ENCODE results near the gene GSG1L.

The GSG1L gene

DNA sequence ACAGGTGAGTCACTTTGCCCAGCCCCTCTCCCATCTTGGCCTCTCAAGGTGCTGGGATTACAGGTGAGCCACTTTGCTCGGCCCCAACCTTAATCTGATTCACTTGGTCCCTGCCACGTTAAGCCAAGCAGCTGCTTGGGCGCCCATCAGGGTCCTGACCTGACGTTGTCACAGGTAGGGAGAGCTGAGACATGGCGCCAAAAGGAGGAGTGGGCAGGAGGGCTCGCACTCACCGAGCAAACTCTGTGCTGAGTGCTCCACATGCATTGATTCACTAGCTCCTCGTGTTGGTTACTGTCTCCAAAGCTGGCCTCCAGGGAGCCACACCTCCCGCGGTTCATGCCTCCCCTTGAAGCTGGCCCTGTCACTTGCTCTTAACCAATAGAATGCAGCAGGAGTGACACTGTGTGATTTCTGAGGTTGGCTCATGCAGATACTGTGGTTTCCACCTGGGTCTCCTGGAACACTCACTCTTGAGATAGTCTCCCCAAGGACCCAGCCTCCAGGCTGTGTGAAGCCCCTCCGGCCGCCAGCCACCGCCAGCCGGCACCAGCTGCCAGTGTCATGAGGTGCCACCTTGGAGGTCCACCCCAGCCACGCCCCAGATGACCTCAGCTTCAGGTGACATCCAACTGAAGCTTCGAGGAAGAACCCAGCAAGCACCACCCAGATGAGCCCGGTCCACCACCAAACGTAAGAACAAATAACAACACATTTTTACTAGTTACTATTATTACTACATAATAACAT is 223.0 kb downstream of the GSG1L start:
- Histone ChIP-seq H3K9me3 (ENCODE audit: control insufficient read depth, low read length) (no peaks in the 10 kb centered on the region), H3K4me3 (ENCODE audit: low read length) (no peak overlapping the region), H3K9ac (ENCODE audit: low read length) (no peak overlapping the region), H3K36me3 (ENCODE audit: control insufficient read depth, insufficient read depth, low read length, severe bottlenecking) (no peaks in the 10 kb centered on the region), H3K27me3 (replicated peaks; ENCODE audit: control insufficient read depth, insufficient read depth, low read length) (peaks cover 49% of the 10 kb centered on the region), H3K4me1 (ENCODE audit: control insufficient read depth, insufficient read depth, low read length) (peaks cover 3% of the 10 kb centered on the region)
- no peak for DNase-seq (ENCODE audit: low read depth)

DNA sequence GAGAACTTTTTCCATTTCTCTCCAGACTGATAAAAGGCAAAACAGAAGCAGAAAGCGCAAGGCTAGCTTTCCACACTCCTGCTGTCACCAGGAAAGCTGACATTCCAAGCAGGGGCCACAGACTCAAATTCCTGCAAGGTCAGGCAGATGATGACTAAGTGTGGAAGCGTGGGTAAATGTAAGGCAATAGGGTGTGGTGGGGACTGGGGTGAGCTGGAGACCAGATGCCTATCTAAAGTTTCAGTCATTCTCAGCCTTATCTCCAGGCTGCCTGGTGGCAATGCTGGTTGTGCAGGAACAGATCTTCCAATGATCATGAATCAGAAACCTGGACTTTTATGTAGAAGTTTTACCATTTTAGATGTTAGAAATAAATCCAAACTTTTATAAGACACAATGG is 224.1 kb downstream of the GSG1L start:
- Histone ChIP-seq H3K36me3 (ENCODE audit: control insufficient read depth, insufficient read depth, low read length, severe bottlenecking) (no peaks in the 10 kb centered on the region), H3K9ac (ENCODE audit: low read length) (no peak overlapping the region), H3K27me3 (replicated peaks; ENCODE audit: control insufficient read depth, insufficient read depth, low read length) (peaks cover 43% of the 10 kb centered on the region), H3K4me3 (ENCODE audit: low read length) (no peak overlapping the region), H3K4me1 (ENCODE audit: control insufficient read depth, insufficient read depth, low read length) (peaks cover 3% of the 10 kb centered on the region), H3K9me3 (ENCODE audit: control insufficient read depth, low read length) (no peaks in the 10 kb centered on the region)
- no peak for DNase-seq (ENCODE audit: low read depth)

DNA sequence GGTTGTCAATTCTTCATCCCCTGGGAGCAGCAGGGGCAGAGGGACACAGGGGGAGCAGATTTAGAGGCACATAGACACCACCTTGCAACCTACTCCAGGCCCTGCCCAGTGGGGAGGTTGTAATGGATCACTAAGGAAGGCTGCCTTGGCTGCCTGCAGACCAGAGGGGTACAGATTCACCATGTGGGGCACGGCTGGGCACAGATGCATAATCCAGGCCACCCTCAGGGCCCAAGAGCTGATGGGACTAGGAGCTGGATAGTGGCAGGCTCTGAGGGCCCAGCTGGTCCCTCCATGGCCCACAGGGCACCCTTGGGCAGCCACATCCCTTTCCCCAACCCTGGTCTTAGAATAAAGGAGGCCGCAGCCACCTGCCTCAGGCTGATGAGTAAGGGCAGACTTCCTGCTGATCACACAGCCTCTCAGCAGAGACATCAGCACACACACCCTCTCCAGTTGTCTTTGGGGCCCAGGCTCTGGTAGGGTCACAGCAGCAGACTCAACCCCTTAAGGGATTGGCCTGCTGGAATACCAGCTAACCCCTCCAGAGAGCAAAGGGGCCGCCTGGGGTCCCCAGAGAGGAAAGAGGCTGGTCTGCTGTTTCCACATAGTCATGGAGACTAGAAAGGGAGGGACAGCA is 224.9 kb downstream of the GSG1L start:
- peaks cover 40% of the 10 kb centered on the region for H3K27me3 ChIP-seq (replicated peaks; ENCODE audit: control insufficient read depth, insufficient read depth, low read length)
- H3K9ac ChIP-seq (ENCODE audit: low read length), result no peak overlapping the region
- no peaks in the 10 kb centered on the region for H3K9me3 ChIP-seq (ENCODE audit: control insufficient read depth, low read length)
- peaks cover 3% of the 10 kb centered on the region for H3K4me1 ChIP-seq (ENCODE audit: control insufficient read depth, insufficient read depth, low read length)
- no peaks in the 10 kb centered on the region for H3K36me3 ChIP-seq (ENCODE audit: control insufficient read depth, insufficient read depth, low read length, severe bottlenecking)
- no peak overlapping the region for H3K4me3 ChIP-seq (ENCODE audit: low read length)
- no peak for DNase-seq (ENCODE audit: low read depth)

DNA sequence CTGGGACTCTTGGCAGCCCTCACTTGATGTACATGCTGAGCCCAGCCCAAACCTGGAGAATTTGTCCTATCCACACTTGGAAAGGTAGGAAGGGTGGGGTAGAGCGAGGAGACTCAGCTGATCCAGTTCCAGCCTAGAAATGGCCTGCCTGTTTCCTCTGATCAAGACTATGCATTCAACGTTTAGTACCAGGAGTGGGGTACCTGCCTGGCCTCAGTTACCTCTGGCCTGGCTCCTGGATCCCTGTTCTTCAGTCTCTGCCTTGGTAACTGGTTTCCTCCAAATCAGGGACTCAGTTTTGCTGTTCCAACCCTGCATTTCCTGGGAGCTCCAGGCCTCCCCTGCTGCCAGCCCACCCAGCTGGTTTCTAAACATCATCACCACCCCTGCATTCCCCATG is 233.5 kb downstream of the GSG1L start:
- DNase-seq (ENCODE audit: low read depth), result no peak
- H3K9me3 ChIP-seq (ENCODE audit: control insufficient read depth, low read length), result peaks cover 21% of the 10 kb centered on the region
- H3K27me3 ChIP-seq (replicated peaks; ENCODE audit: control insufficient read depth, insufficient read depth, low read length), result peaks cover 9% of the 10 kb centered on the region
- no peaks in the 10 kb centered on the region for H3K36me3 ChIP-seq (ENCODE audit: control insufficient read depth, insufficient read depth, low read length, severe bottlenecking)
- H3K9ac ChIP-seq (ENCODE audit: low read length), result no peak overlapping the region
- H3K4me1 ChIP-seq (ENCODE audit: control insufficient read depth, insufficient read depth, low read length), result no peaks in the 10 kb centered on the region
- no peak overlapping the region for H3K4me3 ChIP-seq (ENCODE audit: low read length)

DNA sequence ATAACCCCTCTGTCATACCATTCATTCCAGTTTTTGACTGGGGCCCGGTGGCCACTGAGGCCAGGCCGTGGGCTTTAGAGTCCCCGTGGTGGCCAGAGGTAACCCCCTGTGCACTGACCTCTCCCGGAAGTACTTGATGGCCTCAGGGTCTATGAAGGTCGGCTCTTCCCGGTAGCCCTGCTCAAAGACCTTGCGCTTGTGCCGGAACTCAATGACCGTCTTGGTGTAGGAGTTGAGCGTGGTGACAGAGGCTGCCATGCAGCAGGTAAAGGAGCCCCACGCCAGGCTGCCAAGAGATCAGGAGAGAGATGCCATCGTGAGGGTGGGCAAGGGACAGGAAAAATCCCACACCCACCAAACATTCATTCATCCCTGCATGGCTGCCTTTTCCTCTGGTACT is 234.8 kb downstream of the GSG1L start:
- peaks cover 21% of the 10 kb centered on the region for H3K9me3 ChIP-seq (ENCODE audit: control insufficient read depth, low read length)
- H3K4me3 ChIP-seq (ENCODE audit: low read length), result no peak overlapping the region
- H3K27me3 ChIP-seq (replicated peaks; ENCODE audit: control insufficient read depth, insufficient read depth, low read length), result peaks cover 14% of the 10 kb centered on the region
- no peak for DNase-seq (ENCODE audit: low read depth)
- no peaks in the 10 kb centered on the region for H3K36me3 ChIP-seq (ENCODE audit: control insufficient read depth, insufficient read depth, low read length, severe bottlenecking)
- no peaks in the 10 kb centered on the region for H3K4me1 ChIP-seq (ENCODE audit: control insufficient read depth, insufficient read depth, low read length)
- H3K9ac ChIP-seq (ENCODE audit: low read length), result no peak overlapping the region

DNA sequence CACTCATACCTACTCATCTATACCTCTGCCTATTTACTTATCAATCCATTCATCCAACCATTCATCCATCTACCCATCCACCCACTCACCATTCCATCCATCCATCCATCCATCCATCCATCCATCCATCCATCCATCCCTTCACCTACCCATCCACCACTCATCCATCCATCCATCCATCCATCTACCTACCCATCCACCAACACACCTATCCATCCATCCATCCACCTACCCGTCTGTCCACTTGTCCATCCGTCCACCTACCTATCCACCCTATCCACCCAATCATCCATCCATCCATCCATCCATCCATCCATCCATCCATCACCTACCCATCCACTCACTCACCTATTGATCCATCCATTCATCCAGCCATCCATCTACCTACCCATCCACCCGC is 235.7 kb downstream of the GSG1L start:
- DNase-seq (ENCODE audit: low read depth), result no peak
- Histone ChIP-seq H3K9me3 (ENCODE audit: control insufficient read depth, low read length) (peaks cover 21% of the 10 kb centered on the region), H3K4me3 (ENCODE audit: low read length) (no peak overlapping the region), H3K9ac (ENCODE audit: low read length) (no peak overlapping the region), H3K4me1 (ENCODE audit: control insufficient read depth, insufficient read depth, low read length) (no peaks in the 10 kb centered on the region), H3K36me3 (ENCODE audit: control insufficient read depth, insufficient read depth, low read length, severe bottlenecking) (no peaks in the 10 kb centered on the region), H3K27me3 (replicated peaks; ENCODE audit: control insufficient read depth, insufficient read depth, low read length) (peaks cover 15% of the 10 kb centered on the region)

DNA sequence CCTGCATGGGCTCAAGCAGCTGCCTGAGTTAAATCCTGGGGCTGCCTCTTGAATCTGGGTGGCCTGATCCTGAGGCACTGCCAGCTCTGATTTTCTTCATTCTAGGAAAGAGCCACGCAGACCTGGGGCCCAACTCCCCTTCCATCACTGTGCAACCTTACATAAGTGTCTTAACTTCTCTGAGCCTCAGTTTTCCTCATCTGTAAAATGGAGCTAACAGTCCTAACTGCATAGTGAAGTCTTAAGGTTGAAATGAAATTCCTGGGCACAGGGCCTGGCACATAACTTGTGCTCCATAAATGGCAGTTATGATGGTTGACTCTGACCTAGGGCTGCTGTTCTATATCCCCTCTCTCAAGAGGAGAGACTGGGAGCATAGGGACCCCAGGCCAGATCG is 236.6 kb downstream of the GSG1L start:
- Histone ChIP-seq H3K4me3 (ENCODE audit: low read length) (no peak overlapping the region), H3K36me3 (ENCODE audit: control insufficient read depth, insufficient read depth, low read length, severe bottlenecking) (no peaks in the 10 kb centered on the region), H3K4me1 (ENCODE audit: control insufficient read depth, insufficient read depth, low read length) (no peaks in the 10 kb centered on the region), H3K27me3 (replicated peaks; ENCODE audit: control insufficient read depth, insufficient read depth, low read length) (peaks cover 12% of the 10 kb centered on the region), H3K9me3 (ENCODE audit: control insufficient read depth, low read length) (peaks cover 17% of the 10 kb centered on the region), H3K9ac (ENCODE audit: low read length) (no peak overlapping the region)
- DNase-seq (ENCODE audit: low read depth), result no peak

DNA sequence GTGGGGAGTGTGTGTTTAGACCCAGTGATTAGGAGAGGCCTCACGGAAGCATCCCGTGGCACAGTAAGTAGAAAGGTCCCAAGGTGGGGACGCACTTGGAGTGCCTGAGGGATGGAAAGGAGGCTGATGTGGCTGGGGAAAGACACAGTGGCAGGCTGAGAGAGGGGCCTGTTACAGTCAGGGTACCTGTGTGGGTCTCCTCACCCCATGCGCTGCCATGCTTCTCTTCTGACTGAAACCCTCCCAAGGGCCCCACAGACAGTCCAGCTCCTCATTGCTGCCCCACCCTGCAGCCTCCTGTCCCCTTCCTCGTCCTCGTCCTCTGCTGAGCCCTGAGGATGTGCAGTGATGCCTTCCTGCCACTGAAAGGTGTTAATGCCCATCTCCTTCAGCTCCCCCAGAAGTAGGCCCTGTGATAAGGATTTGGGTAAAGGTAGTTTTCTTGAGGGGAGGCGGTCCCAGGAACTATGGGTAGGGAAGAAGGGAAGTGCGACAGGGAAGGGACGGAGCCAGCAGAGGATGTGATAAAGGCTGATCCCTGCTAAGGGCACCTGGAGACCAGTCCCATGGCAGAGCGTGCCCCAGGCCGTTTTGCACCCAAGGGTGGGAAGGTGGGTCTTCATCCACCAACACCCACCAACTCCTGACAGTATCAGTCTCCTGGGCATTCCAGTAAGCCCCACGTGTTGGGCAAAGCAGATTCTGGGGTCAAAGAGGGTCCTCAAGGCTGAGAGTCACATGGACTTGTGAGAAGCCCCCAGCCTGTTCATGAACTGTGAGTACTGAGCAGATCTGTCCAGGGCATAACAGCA is 237.2 kb downstream of the GSG1L start:
- DNase-seq (ENCODE audit: low read depth), result no peak
- Histone ChIP-seq H3K36me3 (ENCODE audit: control insufficient read depth, insufficient read depth, low read length, severe bottlenecking) (no peaks in the 10 kb centered on the region), H3K4me1 (ENCODE audit: control insufficient read depth, insufficient read depth, low read length) (no peaks in the 10 kb centered on the region), H3K9me3 (ENCODE audit: control insufficient read depth, low read length) (peaks cover 17% of the 10 kb centered on the region), H3K9ac (ENCODE audit: low read length) (no peak overlapping the region), H3K27me3 (replicated peaks; ENCODE audit: control insufficient read depth, insufficient read depth, low read length) (peaks cover 12% of the 10 kb centered on the region), H3K4me3 (ENCODE audit: low read length) (no peak overlapping the region)

DNA sequence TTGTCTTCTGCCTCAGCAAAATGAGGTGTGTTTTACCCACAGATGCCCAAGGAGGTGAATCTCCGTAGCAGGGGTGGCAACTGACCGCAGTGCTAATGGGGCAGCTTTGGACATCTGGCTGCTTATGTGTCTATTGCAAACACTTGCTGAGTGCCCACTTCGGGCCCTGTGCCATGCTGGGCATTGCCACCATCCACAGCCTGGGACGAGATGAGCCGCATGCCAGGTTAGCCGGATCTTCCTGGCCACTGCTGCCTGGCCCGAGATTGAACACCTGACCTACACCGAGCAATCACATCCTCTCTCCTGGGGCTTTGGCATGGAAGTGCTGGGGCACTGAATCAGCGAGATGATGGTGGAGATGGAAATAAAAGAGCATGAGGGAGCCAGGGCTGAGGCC is 238.7 kb downstream of the GSG1L start:
- Histone ChIP-seq H3K9ac (ENCODE audit: low read length) (no peak overlapping the region), H3K9me3 (ENCODE audit: control insufficient read depth, low read length) (peaks cover 7% of the 10 kb centered on the region), H3K4me3 (ENCODE audit: low read length) (no peak overlapping the region), H3K27me3 (replicated peaks; ENCODE audit: control insufficient read depth, insufficient read depth, low read length) (peaks cover 24% of the 10 kb centered on the region), H3K36me3 (ENCODE audit: control insufficient read depth, insufficient read depth, low read length, severe bottlenecking) (no peaks in the 10 kb centered on the region), H3K4me1 (ENCODE audit: control insufficient read depth, insufficient read depth, low read length) (no peaks in the 10 kb centered on the region)
- no peak for DNase-seq (ENCODE audit: low read depth)

DNA sequence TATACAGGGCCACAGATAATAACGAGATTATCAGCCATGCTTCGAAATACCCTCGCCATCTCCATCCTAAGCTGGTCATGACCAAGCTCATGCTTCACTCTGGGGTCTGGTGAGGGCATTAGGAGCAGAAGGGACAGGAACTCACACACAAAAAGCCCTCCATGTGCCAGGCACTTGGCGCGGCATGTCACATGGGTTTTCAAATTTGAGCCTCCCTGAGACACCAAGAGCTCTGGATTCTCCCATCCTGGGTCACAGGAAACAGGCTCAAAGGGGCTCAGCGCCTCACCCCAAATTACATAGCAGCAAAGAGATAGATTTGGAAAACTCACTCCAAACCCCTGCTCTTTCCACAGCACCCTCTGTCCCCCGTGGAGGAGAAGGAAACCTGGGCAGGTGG is 239.5 kb downstream of the GSG1L start:
- no peaks in the 10 kb centered on the region for H3K9me3 ChIP-seq (ENCODE audit: control insufficient read depth, low read length)
- H3K4me3 ChIP-seq (ENCODE audit: low read length), result no peak overlapping the region
- DNase-seq (ENCODE audit: low read depth), result no peak
- no peaks in the 10 kb centered on the region for H3K36me3 ChIP-seq (ENCODE audit: control insufficient read depth, insufficient read depth, low read length, severe bottlenecking)
- H3K4me1 ChIP-seq (ENCODE audit: control insufficient read depth, insufficient read depth, low read length), result no peaks in the 10 kb centered on the region
- H3K27me3 ChIP-seq (replicated peaks; ENCODE audit: control insufficient read depth, insufficient read depth, low read length), result peaks cover 30% of the 10 kb centered on the region
- H3K9ac ChIP-seq (ENCODE audit: low read length), result no peak overlapping the region

DNA sequence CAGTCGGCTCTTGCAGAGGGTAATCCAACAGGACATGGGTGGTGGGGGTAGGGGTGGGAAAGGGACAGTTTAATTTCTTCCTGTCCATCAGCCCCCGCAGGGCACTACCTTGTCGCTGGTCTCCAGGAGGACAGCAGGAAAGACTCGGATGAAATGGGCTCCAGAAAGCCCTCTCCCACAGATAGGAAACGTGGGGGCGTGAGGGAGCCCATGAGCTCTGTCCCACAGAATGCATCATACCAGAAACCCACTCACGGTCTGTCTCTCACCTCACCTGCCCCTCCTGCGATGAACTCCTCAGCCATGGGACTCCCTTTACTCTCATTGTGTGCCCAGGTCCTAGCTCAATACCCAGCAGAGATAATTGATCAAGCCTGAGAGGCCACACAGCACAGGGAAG is 240.1 kb downstream of the GSG1L start:
- Histone ChIP-seq H3K9ac (ENCODE audit: low read length) (no peak overlapping the region), H3K4me3 (ENCODE audit: low read length) (no peak overlapping the region), H3K36me3 (ENCODE audit: control insufficient read depth, insufficient read depth, low read length, severe bottlenecking) (no peaks in the 10 kb centered on the region), H3K4me1 (ENCODE audit: control insufficient read depth, insufficient read depth, low read length) (no peaks in the 10 kb centered on the region), H3K9me3 (ENCODE audit: control insufficient read depth, low read length) (no peaks in the 10 kb centered on the region), H3K27me3 (replicated peaks; ENCODE audit: control insufficient read depth, insufficient read depth, low read length) (peaks cover 34% of the 10 kb centered on the region)
- no peak for DNase-seq (ENCODE audit: low read depth)
